NT2/D1 (cell line): ENCODE results near the gene SLC7A7.
A peak's percentile ranks its signal among the peaks of the same experiment; 100 is the strongest.

Experiments used
- SUZ12 ChIP-seq: IDR thresholded peaks from 2 replicates; pipeline ENCODE4 v1.6.1; 2011; ENCODE audit not compliant: insufficient read length, insufficient read depth; ENCODE audit errors: extremely low read depth
- YY1 ChIP-seq: IDR thresholded peaks from 2 replicates; pipeline ENCODE4 v1.6.1; 2011; ENCODE audit not compliant: insufficient read length, insufficient read depth
- ZNF274 ChIP-seq: IDR thresholded peaks from 2 replicates; pipeline ENCODE4 v1.6.1; 2011; ENCODE audit warnings: mild to moderate bottlenecking, low read depth, low read length

- peak; percentile 96 for TF ChIP-seq YY1
- no peak for TF ChIP-seq SUZ12
- no peak for TF ChIP-seq ZNF274
These were observed 14.6 kb upstream of the SLC7A7 start, which contains the start of gene MRPL52 for GRCh38 chr14:22829661-22830442.
